Keratinocyte (primary cell): ENCODE data around the gene CD207. TPM values are rescaled to one million over a fixed set of nuclear protein-coding genes. Genes with fewer than 3 reads are reported as not detected.

Experiments used
- DNase-seq: peaks from one replicate; pipeline ENCODE4 v3.0.0-alpha.2; 2011; ENCODE audit warnings: low read depth, missing footprints, low spot score
- FAIRE-seq: peaks from 2 replicates; lab custom pipeline; 2011; peaks lifted over from hg19 to GRCh38; lab: Jason Lieb, UNC
- H2AFZ ChIP-seq: 2 replicates; pipeline ENCODE4 v1.6.0; 2012; ENCODE audit warnings: low read length, control low read depth, inconsistent platforms; ENCODE audit not compliant: control insufficient read depth
- H3K27ac ChIP-seq: 2 replicates; pipeline ENCODE4 v1.5.1; 2011; ENCODE audit warnings: low read length; ENCODE audit not compliant: control insufficient read depth, insufficient read depth
- H3K27me3 ChIP-seq: 3 replicates; pipeline ENCODE4 v1.6.0; 2011; ENCODE audit warnings: low read length; ENCODE audit not compliant: control insufficient read depth, insufficient read depth; ENCODE audit errors: extremely low read depth
- H3K36me3 ChIP-seq, 2 experiments: 2 replicates in 1 of 2; 3 replicates in 1 of 2; pipeline ENCODE4 v1.5.1; 2011; ENCODE audit warnings: low read length in 2 of 2, mild to moderate bottlenecking in 1 of 2; ENCODE audit not compliant: control insufficient read depth in 2 of 2, insufficient read depth in 2 of 2; ENCODE audit errors: extremely low read depth in 1 of 2
- H3K4me1 ChIP-seq: 3 replicates; pipeline ENCODE4 v1.5.1; 2011; ENCODE audit warnings: low read length; ENCODE audit not compliant: control insufficient read depth, insufficient read depth; ENCODE audit errors: extremely low read depth
- H3K4me2 ChIP-seq: 3 replicates; pipeline ENCODE4 v1.6.0; 2011; ENCODE audit warnings: low read depth, low read length; ENCODE audit not compliant: control insufficient read depth, insufficient read depth; ENCODE audit errors: extremely low read depth
- H3K4me3 ChIP-seq, 3 experiments: fragments of 200-600 bp in 1 of 3; sonication (generic) in 1 of 3; 2 replicates in 2 of 3; 3 replicates in 1 of 3; pipeline ENCODE4 v1.5.1; 2011 to 2016; ENCODE audit warnings: low read length in 3 of 3, mild to moderate bottlenecking in 3 of 3, control low read depth in 2 of 3, inconsistent platforms in 1 of 3, low read depth in 1 of 3, mixed read lengths in 1 of 3, mixed run types in 1 of 3, moderate library complexity in 1 of 3; ENCODE audit not compliant: control insufficient read depth in 2 of 3, insufficient read depth in 2 of 3; ENCODE audit errors: extremely low read depth in 1 of 3
- H3K79me2 ChIP-seq: 2 replicates; pipeline ENCODE4 v1.6.0; 2012; ENCODE audit warnings: low read length; ENCODE audit not compliant: control insufficient read depth, insufficient read depth
- H3K9ac ChIP-seq: 3 replicates; pipeline ENCODE4 v1.6.0; 2011; ENCODE audit warnings: low read length; ENCODE audit not compliant: control insufficient read depth, insufficient read depth; ENCODE audit errors: extremely low read depth
- H3K9me1 ChIP-seq: 3 replicates; pipeline ENCODE4 v1.6.0; 2011; ENCODE audit warnings: low read length; ENCODE audit not compliant: control insufficient read depth, insufficient read depth; ENCODE audit errors: extremely low read depth
- H3K9me3 ChIP-seq: 2 replicates; pipeline ENCODE4 v1.5.1; 2012; ENCODE audit warnings: low read depth, low read length; ENCODE audit not compliant: control insufficient read depth
- H4K20me1 ChIP-seq: 3 replicates; pipeline ENCODE4 v1.6.0; 2011; ENCODE audit warnings: low read length; ENCODE audit not compliant: control insufficient read depth, insufficient read depth; ENCODE audit errors: extremely low read depth
- EZH2 ChIP-seq: IDR thresholded peaks from one replicate; pipeline ENCODE4 v1.6.1; 2012; ENCODE audit warnings: inconsistent platforms, mild to moderate bottlenecking, low read length, moderate library complexity
- dilution Hi-C: fragments of 300-500 bp; cut with MboI; formaldehyde crosslinking; loops from one replicate; pipeline ENCODE4 v1.7.0; 2020; ENCODE audit warnings: low sequenced_read_pairs; ENCODE audit not compliant: extremely low pct_ligation_motif_present
- polyA plus RNA-seq, 5 experiments: library from polyadenylated mRNA; depleted of rRNA in 3 of 5; stranded (reverse) in 3 of 5; stranded (forward) in 1 of 5; unstranded in 1 of 5; fragments of >200 nt; gene quantifications; 1 replicate in 1 of 5; 2 replicates in 3 of 5; 3 replicates in 1 of 5; pipeline versions ENCODE4 v1.2.1 to v1.2.3, GENCODE V29; 2011 to 2012; ENCODE audit warnings: missing spikeins in 2 of 5, low read depth in 1 of 5, low replicate concordance in 1 of 5
- TF ChIP-seq, protein P1 (sequence below), 3 experiments: IDR thresholded peaks in 1 of 3; conservative IDR thresholded peaks in 1 of 3; optimal IDR thresholded peaks in 1 of 3; 2 replicates in 2 of 3; 3 replicates in 1 of 3; pipeline versions ENCODE3 to v1.5.1; 2011; ENCODE audit warnings: low read length in 3 of 3, mild to moderate bottlenecking in 3 of 3, moderate library complexity in 2 of 3, control low read depth in 1 of 3, inconsistent platforms in 1 of 3; ENCODE audit not compliant: insufficient read depth in 2 of 3; ENCODE audit errors: extremely low read depth in 1 of 3

CD207 gene
- polyA plus RNA-seq, 1 donor (not counting 4 experiments of a cell fraction or from before 2014, with no cell fraction given), result not detected

DNA sequence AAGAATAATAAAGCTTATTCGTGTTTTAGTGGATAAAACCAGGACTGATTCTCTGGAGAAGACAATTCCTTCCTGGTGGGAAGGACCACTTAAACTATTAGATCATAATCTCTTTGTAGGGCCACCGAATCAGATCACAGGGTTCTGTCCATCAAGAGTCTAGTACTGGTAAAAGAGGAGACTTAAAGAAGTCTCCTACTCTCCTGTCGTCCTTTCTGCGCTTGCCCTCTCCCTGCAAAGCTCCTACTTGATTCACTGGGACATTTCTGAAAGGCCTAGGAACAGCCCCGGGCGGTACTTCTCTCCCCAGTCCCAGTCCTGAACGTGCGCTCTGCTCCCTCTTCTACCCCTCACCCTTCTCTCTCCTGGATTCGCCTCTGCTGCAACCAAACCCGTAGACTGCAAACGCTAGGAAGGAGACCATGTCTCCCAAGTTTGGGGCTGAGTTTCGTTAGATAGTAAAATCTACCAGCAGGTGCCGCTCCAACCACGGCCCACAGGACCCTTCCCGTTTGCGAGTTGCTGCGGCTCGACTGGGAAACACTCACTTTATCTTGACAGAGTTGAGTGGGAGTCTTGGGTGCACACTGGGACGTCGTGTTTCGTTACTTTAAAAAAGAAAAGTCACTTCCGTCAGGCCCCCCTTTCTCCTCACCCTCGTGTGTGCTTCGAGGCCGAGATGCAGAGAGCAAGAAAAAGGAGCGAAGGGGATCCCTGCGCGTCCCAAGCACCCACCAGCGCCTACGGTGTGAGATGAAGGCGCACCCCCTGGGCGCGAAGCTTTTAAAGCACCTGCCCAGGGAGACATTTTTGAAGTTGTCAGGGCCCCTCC lies 46.1 kb downstream of the CD207 start:
- H3K4me2 ChIP-seq, result peak overlapping the region; percentile 62
- H3K4me3 ChIP-seq, result peak overlapping the region in 1 of 3 experiments; percentile 40
- H3K9me1 ChIP-seq, result no peaks in the 10 kb centered on the region
- H3K27me3 ChIP-seq, result peaks cover 50% of the 10 kb centered on the region
- dilution Hi-C loops, result loop anchor here (25.0 kb wide), 1 partner anchor 477 kb away; the partner anchor contains the start of gene FAM136A
- H3K79me2 ChIP-seq, result no peaks in the 10 kb centered on the region
- peak; percentile 94 for TF ChIP-seq EZH2
- TF ChIP-seq, protein P1, sequence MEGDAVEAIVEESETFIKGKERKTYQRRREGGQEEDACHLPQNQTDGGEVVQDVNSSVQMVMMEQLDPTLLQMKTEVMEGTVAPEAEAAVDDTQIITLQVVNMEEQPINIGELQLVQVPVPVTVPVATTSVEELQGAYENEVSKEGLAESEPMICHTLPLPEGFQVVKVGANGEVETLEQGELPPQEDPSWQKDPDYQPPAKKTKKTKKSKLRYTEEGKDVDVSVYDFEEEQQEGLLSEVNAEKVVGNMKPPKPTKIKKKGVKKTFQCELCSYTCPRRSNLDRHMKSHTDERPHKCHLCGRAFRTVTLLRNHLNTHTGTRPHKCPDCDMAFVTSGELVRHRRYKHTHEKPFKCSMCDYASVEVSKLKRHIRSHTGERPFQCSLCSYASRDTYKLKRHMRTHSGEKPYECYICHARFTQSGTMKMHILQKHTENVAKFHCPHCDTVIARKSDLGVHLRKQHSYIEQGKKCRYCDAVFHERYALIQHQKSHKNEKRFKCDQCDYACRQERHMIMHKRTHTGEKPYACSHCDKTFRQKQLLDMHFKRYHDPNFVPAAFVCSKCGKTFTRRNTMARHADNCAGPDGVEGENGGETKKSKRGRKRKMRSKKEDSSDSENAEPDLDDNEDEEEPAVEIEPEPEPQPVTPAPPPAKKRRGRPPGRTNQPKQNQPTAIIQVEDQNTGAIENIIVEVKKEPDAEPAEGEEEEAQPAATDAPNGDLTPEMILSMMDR (optimal IDR thresholded peaks at IDR 0.05 in 1 of 3, IDR thresholded peaks at IDR 0.05 in 1 of 3, conservative IDR thresholded peaks at IDR 0.05 in 1 of 3; ENCODE audit: extremely low read depth in 1 of 3, insufficient read depth in 2 of 3, low read length in 3 of 3), result peak; percentile 74 to 88 (median 77)
- no peak overlapping the region for H2AFZ ChIP-seq
- H4K20me1 ChIP-seq, result no peaks in the 10 kb centered on the region
- no peaks in the 10 kb centered on the region for H3K9me3 ChIP-seq
- H3K4me1 ChIP-seq, result peaks cover 5% of the 10 kb centered on the region
- H3K36me3 ChIP-seq, result no peaks in the 10 kb centered on the region
- no peak overlapping the region for H3K9ac ChIP-seq
- no peak overlapping the region for H3K27ac ChIP-seq
- DNase-seq (no peak), FAIRE-seq (peak; percentile 73)

DNA sequence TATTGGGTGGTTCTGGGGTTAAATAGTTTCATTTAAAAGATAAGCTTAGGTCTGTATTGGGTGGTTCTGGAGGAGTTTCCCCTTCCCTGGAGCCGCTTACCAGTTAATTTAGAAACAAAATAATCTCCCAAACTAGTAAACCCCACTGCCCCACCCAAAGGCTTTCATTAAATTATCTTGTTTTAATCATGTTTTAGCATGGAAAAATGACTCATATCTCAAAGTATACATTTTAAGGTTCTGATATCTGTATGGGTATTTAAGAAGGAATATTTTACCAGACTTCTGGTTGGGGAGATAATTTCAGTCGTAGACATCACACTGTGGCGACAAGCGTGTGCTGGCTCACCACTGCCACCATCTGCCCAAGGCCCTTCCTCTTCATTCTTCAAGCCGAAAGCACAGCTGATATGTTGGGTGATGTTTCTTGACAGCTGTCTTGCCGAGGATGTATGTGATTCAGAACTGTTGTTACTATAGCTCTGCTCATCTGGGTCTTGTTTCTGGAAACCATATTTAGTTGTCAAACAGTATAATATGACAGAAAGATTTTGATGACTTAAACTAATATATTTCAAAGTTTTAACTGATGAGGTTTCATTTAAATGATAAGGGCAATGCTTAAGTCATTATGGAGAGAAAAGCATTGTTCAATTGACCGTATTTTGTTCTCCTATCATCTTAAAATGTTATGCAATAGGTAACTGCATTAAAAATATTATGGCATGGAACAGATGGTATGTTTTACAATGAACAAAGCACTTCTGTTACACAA lies 50.3 kb downstream of the CD207 start:
- H3K9ac ChIP-seq, result no peak overlapping the region
- TF ChIP-seq EZH2, result no peak
- TF ChIP-seq, protein P1 (optimal IDR thresholded peaks at IDR 0.05 in 1 of 3, IDR thresholded peaks at IDR 0.05 in 1 of 3, conservative IDR thresholded peaks at IDR 0.05 in 1 of 3; ENCODE audit: extremely low read depth in 1 of 3, insufficient read depth in 2 of 3, low read length in 3 of 3), result peak; percentile 61 to 96 (median 72)
- H3K27ac ChIP-seq, result no peak overlapping the region
- DNase-seq, result no peak
- H3K27me3 ChIP-seq, result peaks cover 31% of the 10 kb centered on the region
- H3K36me3 ChIP-seq, result no peaks in the 10 kb centered on the region
- no peaks in the 10 kb centered on the region for H3K79me2 ChIP-seq
- no peak overlapping the region for H2AFZ ChIP-seq
- no peaks in the 10 kb centered on the region for H3K9me3 ChIP-seq
- FAIRE-seq, result peak; percentile 69
- dilution Hi-C loops, result loop anchor here (25.0 kb wide), 1 partner anchor 473 kb away; the partner anchor contains the start of gene FAM136A
- H4K20me1 ChIP-seq, result no peaks in the 10 kb centered on the region
- H3K4me2 ChIP-seq, result no peak overlapping the region
- H3K9me1 ChIP-seq, result no peaks in the 10 kb centered on the region
- peaks cover 10% of the 10 kb centered on the region for H3K4me1 ChIP-seq
- H3K4me3 ChIP-seq, result no peak overlapping the region
